IMR-90 (cell line): ENCODE results near the gene SIK3. TPM values are rescaled to one million over a fixed set of nuclear protein-coding genes. Genes with fewer than 3 reads are reported as not detected.

Experiments
- ATAC-seq: fragments of 200-7000 bp; cut with Tn5 transposase; 2 replicates; pipeline ENCODE4 v1.9.1; 2020; ENCODE audit warnings: low read depth, mild to moderate bottlenecking, moderate library complexity
- BruUV-seq: library from RNA; stranded (reverse); fragments of 400-500 nt; replicated peaks from 2 replicates; lab custom pipeline; 2021; lab: Mats Ljungman, UMichigan
- CTCF ChIA-PET: fragments of 300-600 bp; formaldehyde crosslinking; extraction: SDS; loops from one replicate; lab custom pipeline; 2021; ENCODE audit warnings: antibody characterized with exemption; lab: Yijun Ruan, JAX
- POLR2A ChIA-PET: fragments of 300-600 bp; sonication (Branson Sonifier 250); formaldehyde crosslinking; loops from one replicate; lab custom pipeline; 2022; ENCODE audit warnings: antibody characterized with exemption; ENCODE audit not compliant: unreplicated experiment; lab: Charles Lee
- DNase-seq: peaks from one replicate; pipeline ENCODE4 v3.0.0; 2013
- H2AFZ ChIP-seq: replicated peaks from 2 replicates; pipeline ENCODE3; 2013; ENCODE audit warnings: low read length, mild to moderate bottlenecking; ENCODE audit not compliant: poor library complexity
- H2AK5ac ChIP-seq: 2 replicates; pipeline ENCODE4 v1.6.1; 2013; ENCODE audit warnings: low read depth, low read length, inconsistent platforms
- H2AK9ac ChIP-seq: replicated peaks from 2 replicates; pipeline ENCODE3; 2013; ENCODE audit warnings: mild to moderate bottlenecking, low read depth, low read length, moderate library complexity; ENCODE audit not compliant: poor library complexity
- H2BK120ac ChIP-seq: 2 replicates; pipeline ENCODE4 v1.6.1; 2013; ENCODE audit warnings: low read depth, low read length, inconsistent platforms
- H2BK15ac ChIP-seq: 3 replicates; pipeline ENCODE4 v1.6.1; 2013; ENCODE audit warnings: low read depth, low read length, inconsistent platforms
- H2BK20ac ChIP-seq: 2 replicates; pipeline ENCODE4 v1.6.1; 2013; ENCODE audit warnings: low read depth, mild to moderate bottlenecking, inconsistent platforms, low read length, moderate library complexity
- H2BK5ac ChIP-seq: 2 replicates; pipeline ENCODE4 v1.6.1; 2013; ENCODE audit warnings: mild to moderate bottlenecking, low read depth, low read length, inconsistent platforms; ENCODE audit not compliant: poor library complexity, severe bottlenecking
- H3K14ac ChIP-seq: replicated peaks from 2 replicates; pipeline ENCODE4 v1.6.1; 2013; ENCODE audit warnings: low read depth, low read length, inconsistent platforms
- H3K18ac ChIP-seq: 2 replicates; pipeline ENCODE4 v1.6.1; 2013; ENCODE audit warnings: low read depth, low read length, control low read depth
- H3K23ac ChIP-seq: 2 replicates; pipeline ENCODE4 v1.6.1; 2013; ENCODE audit warnings: low read depth, low read length, inconsistent platforms
- H3K27ac ChIP-seq: 2 replicates; pipeline ENCODE4 v1.5.1; 2013; ENCODE audit warnings: mild to moderate bottlenecking, control low read depth, low read length; ENCODE audit not compliant: insufficient read depth
- H3K27me3 ChIP-seq: 2 replicates; pipeline ENCODE4 v1.6.1; 2013; ENCODE audit warnings: low read length; ENCODE audit not compliant: control insufficient read depth, insufficient read depth
- H3K36me3 ChIP-seq: 2 replicates; pipeline ENCODE4 v1.6.1; 2013; ENCODE audit warnings: low read length, mixed read lengths; ENCODE audit not compliant: control insufficient read depth, insufficient read depth
- H3K4ac ChIP-seq: 2 replicates; pipeline ENCODE4 v1.6.1; 2013; ENCODE audit warnings: low read depth, low read length, inconsistent platforms
- H3K4me1 ChIP-seq: 2 replicates; pipeline ENCODE4 v1.6.1; 2013; ENCODE audit warnings: low read length, mixed read lengths; ENCODE audit not compliant: control insufficient read depth, insufficient read depth
- H3K4me2 ChIP-seq: 2 replicates; pipeline ENCODE4 v1.6.1; 2013; ENCODE audit warnings: low read depth, mild to moderate bottlenecking, control low read depth, low read length, moderate library complexity
- H3K4me3 ChIP-seq: 2 replicates; pipeline ENCODE4 v1.5.1; 2013; ENCODE audit warnings: low read depth, mild to moderate bottlenecking, control low read depth, low read length, moderate library complexity; ENCODE audit not compliant: insufficient read depth
- H3K56ac ChIP-seq: 2 replicates; pipeline ENCODE4 v1.6.1; 2013; ENCODE audit warnings: low read length, inconsistent platforms; ENCODE audit not compliant: insufficient read depth; ENCODE audit errors: extremely low read depth
- H3K79me1 ChIP-seq, 2 experiments: 2 replicates each; pipeline ENCODE4 v1.6.1; 2013; ENCODE audit warnings: low read length in 2 of 2, inconsistent platforms in 1 of 2, low read depth in 1 of 2
- H3K9ac ChIP-seq: 2 replicates; pipeline ENCODE4 v1.6.1; 2013; ENCODE audit warnings: low read depth, low read length, control low read depth
- H3K9me1 ChIP-seq: 2 replicates; pipeline ENCODE4 v1.6.1; 2013; ENCODE audit warnings: low read length, inconsistent platforms; ENCODE audit not compliant: insufficient read depth
- H3K9me3 ChIP-seq: 2 replicates; pipeline ENCODE4 v1.6.1; 2013; ENCODE audit warnings: low read length; ENCODE audit not compliant: control insufficient read depth, insufficient read depth
- H4K20me1 ChIP-seq: 2 replicates; pipeline ENCODE4 v1.6.1; 2013; ENCODE audit warnings: low read length, inconsistent platforms; ENCODE audit not compliant: insufficient read depth
- H4K5ac ChIP-seq: 2 replicates; pipeline ENCODE4 v1.6.1; 2013; ENCODE audit warnings: mild to moderate bottlenecking, low read depth, low read length, control low read depth
- H4K8ac ChIP-seq, 2 experiments: 2 replicates each; pipeline ENCODE4 v1.6.1; 2013; ENCODE audit warnings: low read depth in 2 of 2, low read length in 2 of 2, control low read depth in 1 of 2, inconsistent platforms in 1 of 2
- H4K91ac ChIP-seq: 2 replicates; pipeline ENCODE4 v1.6.1; 2013; ENCODE audit warnings: low read depth, low read length, inconsistent platforms; ENCODE audit not compliant: insufficient read depth
- FOS ChIP-seq: fragments of 150-350 bp; IDR thresholded peaks from 2 replicates; pipeline ENCODE4 v1.6.1; 2016; ENCODE audit warnings: low read depth, low read length
- MAFK ChIP-seq: IDR thresholded peaks from 2 replicates; pipeline ENCODE4 v1.6.1; 2012; ENCODE audit warnings: low read depth, low read length, improper control_type of control experiment
- NFE2L2 ChIP-seq: fragments of 150-350 bp; IDR thresholded peaks from 2 replicates; pipeline ENCODE4 v1.6.1; 2016; ENCODE audit warnings: low read depth, mild to moderate bottlenecking, low read length
- RAD21 ChIP-seq: IDR thresholded peaks from 2 replicates; pipeline ENCODE4 v1.6.1; 2012; ENCODE audit warnings: low read length, improper control_type of control experiment
- SMC3 ChIP-seq: fragments of 150-350 bp; IDR thresholded peaks from 2 replicates; pipeline ENCODE4 v1.6.1; 2016; ENCODE audit warnings: low read depth, mild to moderate bottlenecking, antibody characterized with exemption, low read length, moderate library complexity
- WGBS, 2 experiments: methylation state at CpG; one replicate each; pipeline versions ENCODE4 v1.1.5 to v1.1.7; 2013; ENCODE audit warnings: missing lambda C conversion rate in 2 of 2; ENCODE audit not compliant: insufficient read length in 1 of 2; ENCODE audit errors: extremely low coverage in 2 of 2; 5-methylcytosine and 5-hydroxymethylcytosine counted together
- dilution Hi-C: fragments of 300-500 bp; cut with HindIII; formaldehyde crosslinking; loops from one replicate; pipeline ENCODE4 v1.14.3; 2018; ENCODE audit warnings: low sequenced_read_pairs; ENCODE audit not compliant: unreplicated experiment
- in situ Hi-C: fragments of 300-500 bp; cut with MboI; formaldehyde crosslinking; loops from 3 replicates; pipeline ENCODE4 v1.14.3; 2019; ENCODE audit warnings: low sequenced_read_pairs, inconsistent platforms, mixed read lengths
- intact Hi-C: fragments of 100-400 bp; cut with micrococcal nuclease; formaldehyde crosslinking; loops from 2 replicates; pipeline ENCODE4 v1.10.0; 2022
- polyA plus RNA-seq, 3 experiments: library from polyadenylated mRNA; depleted of rRNA; stranded (reverse); fragments of >200 nt; gene quantifications; 2 replicates each; pipeline ENCODE4 v1.2.3, GENCODE V29; 2012; ENCODE audit warnings: low replicate concordance in 1 of 3
- total RNA-seq: library from RNA; depleted of rRNA; stranded (reverse); fragments of >200 nt; gene quantifications from 2 replicates; pipeline ENCODE4 v1.2.3, GENCODE V29; 2012

Gene SIK3
- total and polyA plus RNA-seq, 2 of the 4 experiments (the other 2 are of a cell fraction): 8.2 to 9.1 TPM

- H2AFZ ChIP-seq: no peak overlapping the region
- H3K4me2 ChIP-seq: no peak overlapping the region
- H4K20me1 ChIP-seq: peaks cover 22% of the 10 kb centered on the region
- dilution Hi-C loops: no loop called here
- no peak overlapping the region for H3K56ac ChIP-seq
- no peaks in the 10 kb centered on the region for H3K9me3 ChIP-seq
- peaks cover 9% of the 10 kb centered on the region for H3K4me1 ChIP-seq
- no peaks in the 10 kb centered on the region; the same call in 1 of the 2 replicates for H3K9me1 ChIP-seq
- no peak overlapping the region for H2AK5ac ChIP-seq
- H2AK9ac ChIP-seq: no peak overlapping the region
- intact Hi-C loops: no loop called here
- BruUV-seq: no TSS peak
- 100% methylated on average over 2 of the region's 5 CpGs; no CpG with 5 or more reads in 1 of the 2 experiments for WGBS, 2 experiments
- H2BK5ac ChIP-seq: no peak overlapping the region
- no peak overlapping the region for H3K9ac ChIP-seq
- no peak overlapping the region for H3K4ac ChIP-seq
- H3K14ac ChIP-seq: no peak overlapping the region
- peaks cover 28 to 57% of the 10 kb centered on the region in 2 experiments for H3K79me1 ChIP-seq
- no peak overlapping the region for H3K27ac ChIP-seq
- H4K91ac ChIP-seq: no peak overlapping the region
- H4K5ac ChIP-seq: no peak overlapping the region
- H3K27me3 ChIP-seq: no peaks in the 10 kb centered on the region
- H3K23ac ChIP-seq: no peak overlapping the region
- no peak overlapping the region for H3K4me3 ChIP-seq
- in situ Hi-C loops: no loop called here
- ChIA-PET CTCF (no interaction called here), POLR2A (no interaction called here)
- no peak overlapping the region for H2BK20ac ChIP-seq
- ATAC-seq: no peak
- no peak overlapping the region for H2BK15ac ChIP-seq
- H3K18ac ChIP-seq: no peak overlapping the region; the same call in 1 of the 2 replicates
- H3K36me3 ChIP-seq: no peaks in the 10 kb centered on the region
- no peak overlapping the region for H4K8ac ChIP-seq
- H2BK120ac ChIP-seq: no peak overlapping the region
- TF ChIP-seq MAFK: no peak
- no peak for TF ChIP-seq SMC3
- no peak for TF ChIP-seq NFE2L2
- TF ChIP-seq RAD21: no peak
- no peak for TF ChIP-seq FOS
- DNase-seq: no peak
These were observed 40.9 kb downstream of the SIK3 start for GRCh38 chr11:117057317-117057716.
